Breast epithelium (tissue), 3 donors: ENCODE results near the gene AKIRIN1.
"Not testable (repeated sequence)": the region's sequence is repeated elsewhere in the genome, so short reads cannot be mapped to it uniquely, and the experiment has no call there.

ENCODE experiments used
- POLR2A ChIP-seq: fragments of 450-650 bp; IDR thresholded peaks from one replicate; pipeline ENCODE4 v1.6.1; 2016; ENCODE audit warnings: antibody characterized with exemption, mild to moderate bottlenecking, moderate library complexity
- TF ChIP-seq, protein P1 (sequence below), 3 donors: fragments of 450-650 bp; IDR thresholded peaks; one replicate each; pipeline ENCODE4 v1.5.1; 2016 to 2017; ENCODE audit warnings: antibody characterized with exemption in 3 of 3, mild to moderate bottlenecking in 3 of 3, moderate library complexity in 3 of 3

GRCh38 chr1:38977399-38978244, 13.5 kb upstream of the AKIRIN1 start:
- TF ChIP-seq, protein P1, sequence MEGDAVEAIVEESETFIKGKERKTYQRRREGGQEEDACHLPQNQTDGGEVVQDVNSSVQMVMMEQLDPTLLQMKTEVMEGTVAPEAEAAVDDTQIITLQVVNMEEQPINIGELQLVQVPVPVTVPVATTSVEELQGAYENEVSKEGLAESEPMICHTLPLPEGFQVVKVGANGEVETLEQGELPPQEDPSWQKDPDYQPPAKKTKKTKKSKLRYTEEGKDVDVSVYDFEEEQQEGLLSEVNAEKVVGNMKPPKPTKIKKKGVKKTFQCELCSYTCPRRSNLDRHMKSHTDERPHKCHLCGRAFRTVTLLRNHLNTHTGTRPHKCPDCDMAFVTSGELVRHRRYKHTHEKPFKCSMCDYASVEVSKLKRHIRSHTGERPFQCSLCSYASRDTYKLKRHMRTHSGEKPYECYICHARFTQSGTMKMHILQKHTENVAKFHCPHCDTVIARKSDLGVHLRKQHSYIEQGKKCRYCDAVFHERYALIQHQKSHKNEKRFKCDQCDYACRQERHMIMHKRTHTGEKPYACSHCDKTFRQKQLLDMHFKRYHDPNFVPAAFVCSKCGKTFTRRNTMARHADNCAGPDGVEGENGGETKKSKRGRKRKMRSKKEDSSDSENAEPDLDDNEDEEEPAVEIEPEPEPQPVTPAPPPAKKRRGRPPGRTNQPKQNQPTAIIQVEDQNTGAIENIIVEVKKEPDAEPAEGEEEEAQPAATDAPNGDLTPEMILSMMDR (IDR thresholded peaks at IDR 0.05): not testable (repeated sequence)
- not testable (repeated sequence) for TF ChIP-seq POLR2A
